Islet precursor cell (in vitro differentiated cells): Measurements from ENCODE around the gene ARSK.

Experiments
- DNase-seq: peaks from one replicate; pipeline ENCODE4 v3.0.0-alpha.2; 2018

ARSK gene

GRCh38 chr5:95649842-95650620 lies 95.1 kb downstream of the ARSK start:
- no peak for DNase-seq

GRCh38 chr5:95652849-95653248 lies 97.9 kb downstream of the ARSK start:
- DNase-seq, result no peak

GRCh38 chr5:95654196-95654595 lies 99.3 kb downstream of the ARSK start:
- no peak for DNase-seq
